Vagina (tissue), 2 donors: ENCODE data around the gene DDB1.

ENCODE experiments used
- CTCF ChIP-seq, 3 experiments: fragments of 450-650 bp in 2 of 3; fragments of 200-600 bp in 1 of 3; sonication (generic) in 1 of 3; IDR thresholded peaks; one replicate each; pipeline ENCODE4 v1.5.1; 2017 to 2019; ENCODE audit warnings: antibody characterized with exemption in 3 of 3, mild to moderate bottlenecking in 2 of 3, moderate library complexity in 2 of 3
- POLR2A ChIP-seq, 2 donors: fragments of 450-650 bp; IDR thresholded peaks; one replicate each; pipeline ENCODE4 v1.6.1; 2017; ENCODE audit warnings: antibody characterized with exemption in 2 of 2, mild to moderate bottlenecking in 2 of 2, moderate library complexity in 2 of 2
- POLR2AphosphoS5 ChIP-seq, 2 donors: sonication (generic); formaldehyde crosslinking; IDR thresholded peaks; one replicate each; pipeline ENCODE4 v1.9.0; 2017; ENCODE audit warnings: antibody characterized with exemption in 2 of 2, mild to moderate bottlenecking in 2 of 2, low read depth in 1 of 2; ENCODE audit not compliant: insufficient read depth in 1 of 2

- TF ChIP-seq POLR2A (IDR thresholded peaks at IDR 0.05), result no peak
- TF ChIP-seq CTCF (IDR thresholded peaks at IDR 0.05), result no peak
- no peak for TF ChIP-seq POLR2AphosphoS5 (IDR thresholded peaks at IDR 0.05; ENCODE audit: insufficient read depth in 1 of 2, low read depth in 1 of 2)
Observed at GRCh38 chr11:61278001-61278470, 54.9 kb downstream of the DDB1 start.
